Activated CD4-positive, alpha-beta T cell treated with anti-CD3 and anti-CD28 coated beads for 4 hours (primary cell): ENCODE results near the gene MYO1G.

Source experiments
- DNase-seq, 2 donors: peaks; one replicate each; pipeline ENCODE4 v3.0.0-alpha.2; 2020

MYO1G gene

GRCh38 chr7:44965937-44966730, 12.7 kb downstream of the MYO1G start:
- DNase-seq, result no peak

GRCh38 chr7:44965441-44965903, 13.3 kb downstream of the MYO1G start:
- DNase-seq, result no peak

GRCh38 chr7:44964831-44965440, 13.9 kb downstream of the MYO1G start:
- no peak for DNase-seq

- no peak for DNase-seq
Measured at GRCh38 chr7:44964384-44964830, 14.4 kb downstream of the MYO1G start.

GRCh38 chr7:44963364-44964290, 15.2 kb downstream of the MYO1G start:
- DNase-seq, result no peak

DNA sequence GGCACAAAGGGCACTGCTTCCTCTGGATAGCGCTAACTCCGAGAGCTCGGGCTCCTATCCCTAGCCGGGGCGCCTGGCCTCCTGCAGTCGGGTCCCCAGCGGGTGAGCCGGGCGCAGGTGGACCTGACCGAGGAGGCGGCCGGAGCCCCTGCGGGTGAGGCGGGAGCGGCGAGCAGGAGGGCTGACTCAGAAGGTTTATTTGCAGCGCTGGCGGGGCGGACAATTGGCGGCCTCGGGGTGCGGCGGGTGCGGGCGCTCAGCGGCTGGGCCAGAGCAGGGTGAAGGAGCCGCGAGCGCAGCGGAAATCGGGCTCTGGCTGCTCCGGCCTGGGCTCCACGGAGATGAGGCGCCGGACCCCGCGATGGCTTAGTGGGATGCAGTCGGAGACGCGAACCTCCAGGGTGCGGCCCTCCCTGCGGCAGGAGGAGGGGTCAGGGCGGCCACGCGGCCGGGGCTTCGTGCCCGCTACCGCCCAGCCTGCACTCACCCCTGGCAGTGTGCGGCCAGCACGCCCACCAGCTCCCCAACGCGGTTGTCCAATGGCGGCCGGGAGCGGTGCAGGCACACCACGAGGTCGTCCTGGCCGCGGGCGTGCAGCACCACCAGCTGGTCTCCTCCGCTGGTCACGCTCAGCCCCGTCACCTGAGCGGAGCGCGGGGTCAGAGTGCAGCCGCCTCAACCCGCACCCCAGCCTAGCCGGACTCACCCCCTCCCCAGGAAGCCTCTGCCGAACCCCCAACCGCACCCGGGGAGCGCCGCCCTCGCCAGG, 16.1 kb downstream of the MYO1G start:
- no peak for DNase-seq

DNA sequence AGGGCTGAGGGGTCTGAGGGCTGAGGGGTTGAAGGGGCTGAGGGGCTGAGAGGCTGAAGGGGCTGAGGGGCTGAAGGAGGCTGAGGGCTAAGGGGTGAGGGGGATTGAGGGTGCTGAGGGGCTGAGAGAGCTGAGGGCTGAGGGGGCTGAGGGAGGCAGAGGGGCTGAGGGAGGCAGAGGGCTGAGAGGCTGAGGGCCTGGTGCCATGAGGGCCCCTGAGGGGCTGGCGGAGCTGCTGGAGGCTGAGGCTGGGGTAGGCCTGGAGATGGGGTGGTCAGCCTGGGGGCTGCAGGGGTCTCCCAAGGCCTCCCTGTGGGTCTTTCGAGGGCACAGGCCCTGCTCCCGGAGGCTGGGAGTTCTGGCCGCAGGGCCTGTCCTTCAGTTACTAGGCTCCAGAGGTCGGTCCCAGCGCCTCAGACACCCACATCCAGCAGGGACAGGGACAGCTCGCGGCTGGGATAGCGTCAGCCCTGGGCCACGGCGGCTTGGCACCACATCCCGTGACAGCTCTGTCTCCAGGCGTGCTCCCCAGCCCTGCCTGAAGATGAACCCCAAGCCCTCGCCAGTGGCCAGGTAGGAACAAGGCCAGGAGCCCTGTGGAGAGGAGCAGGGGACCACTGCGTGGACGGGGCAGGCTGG, 16.9 kb downstream of the MYO1G start:
- DNase-seq, result no peak

GRCh38 chr7:44960011-44960580, 18.7 kb downstream of the MYO1G start:
- no peak for DNase-seq

GRCh38 chr7:44959433-44959951, 19.3 kb downstream of the MYO1G start:
- DNase-seq, result no peak

DNA sequence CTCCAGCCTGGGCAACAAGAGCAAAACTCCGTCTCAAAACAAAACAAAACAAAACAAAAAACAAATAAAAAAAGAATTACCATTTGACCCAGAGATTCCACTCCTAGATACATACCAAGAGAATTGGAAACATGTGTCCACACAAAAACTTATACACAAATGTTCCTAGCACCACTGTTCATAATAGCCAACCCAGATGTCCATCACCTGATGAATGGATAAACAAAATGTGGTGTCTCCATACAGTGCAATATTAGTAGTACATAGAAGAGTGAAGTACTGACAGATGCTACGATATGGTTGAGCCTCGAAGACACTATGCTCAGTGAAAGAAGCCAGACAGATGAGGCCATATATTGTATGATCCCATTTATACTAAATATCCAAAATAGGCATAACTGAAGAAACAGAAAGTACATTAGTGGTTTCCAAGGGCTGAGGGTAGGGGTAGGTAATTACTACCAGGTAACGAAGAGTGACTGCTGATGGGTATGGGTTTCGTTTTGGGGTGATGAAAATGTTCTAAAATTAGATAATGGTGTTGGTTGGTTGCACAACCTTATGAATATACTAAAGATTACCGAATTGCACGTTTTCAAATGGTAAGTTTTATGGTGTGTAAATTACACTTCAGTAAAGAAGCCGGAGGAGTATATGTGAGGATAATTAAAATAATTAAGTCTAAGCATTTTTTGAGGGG, 20.0 kb downstream of the MYO1G start:
- DNase-seq, result no peak

DNA sequence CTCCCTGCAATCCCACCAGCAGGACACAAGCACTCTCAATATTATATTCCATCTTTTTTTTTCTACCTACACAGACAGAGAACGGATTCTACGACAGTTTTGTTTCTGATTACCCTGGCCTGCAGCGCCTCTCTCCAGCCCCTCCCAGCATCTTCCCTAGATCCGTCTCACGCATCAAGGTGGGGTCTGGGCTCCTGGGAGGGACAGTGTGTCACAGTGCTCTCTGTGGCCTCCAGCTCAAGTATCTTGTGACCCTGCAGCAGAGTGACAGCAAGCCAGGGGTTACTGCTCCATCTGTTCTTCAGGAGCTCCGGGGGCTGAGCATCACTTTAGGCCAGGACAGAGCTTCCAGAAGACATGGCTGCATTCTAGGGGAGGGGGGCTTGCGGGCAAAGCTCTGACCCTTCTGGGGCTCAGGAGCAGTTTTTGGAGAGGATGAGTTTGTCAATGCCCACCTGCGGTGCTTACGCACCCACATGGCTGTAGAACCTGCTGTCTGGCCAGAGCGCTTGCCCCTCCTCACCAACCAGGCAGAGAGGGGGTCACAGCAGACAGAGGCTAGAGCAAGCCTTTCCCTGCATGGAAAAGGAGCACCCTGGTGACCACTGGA, 22.6 kb downstream of the MYO1G start:
- DNase-seq, result no peak

DNA sequence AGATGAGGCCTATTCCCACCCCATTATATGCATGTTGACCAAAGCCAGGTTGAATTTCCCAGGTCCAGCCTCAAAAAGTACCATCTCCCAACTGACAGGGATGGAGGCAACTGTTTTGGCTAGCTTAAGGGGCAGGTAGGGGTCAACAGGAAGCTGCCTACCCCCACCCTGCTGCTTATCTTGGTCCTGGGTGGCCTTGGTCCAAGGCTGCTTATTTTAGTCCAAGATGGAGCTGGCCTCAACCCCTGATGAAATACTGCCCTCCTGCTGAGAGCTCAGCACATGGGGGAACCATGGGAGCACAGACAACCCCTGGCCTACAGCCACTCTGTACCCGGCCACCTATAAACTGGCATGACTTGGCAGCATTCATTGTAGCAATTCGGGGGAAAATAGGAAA, 23.1 kb downstream of the MYO1G start:
- no peak for DNase-seq

- no peak for DNase-seq
Measured at GRCh38 chr7:44953156-44953555, 25.7 kb downstream of the MYO1G start.

DNA sequence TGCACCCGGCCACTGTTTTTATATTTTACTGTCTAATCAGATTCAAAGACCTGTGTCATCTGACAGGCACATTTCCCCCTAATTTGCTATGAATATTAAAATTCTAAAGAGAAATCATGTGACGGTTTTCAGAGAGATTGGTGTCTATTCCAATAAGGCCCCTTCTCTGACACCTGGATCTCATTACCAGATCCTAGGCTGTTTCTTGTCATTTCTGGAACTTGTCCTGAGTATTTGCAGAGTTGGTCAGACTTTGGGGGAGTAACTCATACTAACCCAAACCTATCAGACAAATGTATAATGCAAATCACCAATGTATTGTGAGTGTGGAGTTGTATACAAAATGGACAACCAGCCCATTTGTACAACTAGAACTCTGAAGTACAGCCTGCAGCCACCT, 29.5 kb downstream of the MYO1G start:
- no peak for DNase-seq

DNA sequence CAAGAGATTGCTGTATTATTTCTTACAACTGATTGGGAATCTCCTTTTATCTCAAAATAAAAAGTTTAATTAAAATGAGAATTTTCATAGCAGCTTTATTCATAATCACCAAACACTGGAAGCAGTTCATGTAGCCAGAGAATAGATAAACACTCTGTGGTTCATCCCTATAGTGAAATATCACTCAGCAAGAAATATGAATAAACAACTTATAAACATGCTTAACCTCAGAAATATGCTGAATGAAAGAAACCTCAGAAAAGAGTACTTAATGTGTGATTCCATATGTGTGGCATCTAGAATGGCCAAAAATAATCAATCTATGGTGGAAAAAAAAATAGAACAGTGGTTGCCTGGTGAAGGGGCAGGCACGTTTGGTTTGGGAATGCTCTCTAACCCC, 33.3 kb downstream of the MYO1G start:
- DNase-seq, result no peak

- DNase-seq, result no peak
Measured at GRCh38 chr7:44944821-44945220, 34.0 kb downstream of the MYO1G start.

GRCh38 chr7:44943631-44944030, 35.2 kb downstream of the MYO1G start:
- no peak for DNase-seq

DNA sequence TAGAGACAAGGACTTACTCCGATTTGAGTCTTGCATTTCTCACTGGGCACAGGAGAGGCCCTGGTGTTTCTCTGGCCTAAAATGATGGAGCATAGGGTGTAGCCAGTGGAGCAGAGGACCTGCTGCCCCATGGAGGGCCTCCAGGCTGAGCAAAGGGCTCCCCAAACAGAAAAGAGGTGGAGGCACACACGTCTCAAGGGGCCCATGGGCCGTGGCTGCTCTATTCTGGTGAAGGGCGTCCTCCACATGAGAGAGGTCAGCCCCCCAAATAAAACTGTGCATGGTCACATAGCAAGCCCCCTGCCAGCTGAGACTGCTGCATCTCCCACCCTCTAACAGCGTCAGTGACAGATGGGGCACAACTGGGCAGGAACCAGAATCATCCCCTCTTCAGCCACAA, 41.4 kb downstream of the MYO1G start:
- DNase-seq, result no peak

GRCh38 chr7:44936322-44936721, 42.5 kb downstream of the MYO1G start:
- no peak for DNase-seq

DNA sequence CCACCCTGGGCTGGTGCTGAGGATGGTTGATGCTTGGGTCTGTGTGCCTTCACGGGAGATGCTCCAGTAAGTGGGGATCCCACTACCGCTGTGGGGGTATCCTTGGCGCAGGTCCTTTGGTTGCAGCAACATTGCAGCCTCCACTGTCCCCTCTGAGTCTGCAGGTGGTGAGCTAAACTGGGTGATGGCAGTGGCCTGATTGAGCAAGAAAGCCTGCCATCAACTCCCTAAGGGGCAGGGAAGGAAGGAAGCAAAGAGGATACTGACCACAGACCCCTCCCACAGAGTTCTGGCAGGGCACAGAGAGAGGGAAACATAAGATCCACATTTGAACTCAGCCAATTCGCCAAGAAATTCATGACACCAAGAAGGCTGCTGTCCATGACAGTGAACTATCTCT, 43.2 kb downstream of the MYO1G start:
- DNase-seq, result no peak
